Activated CD4-positive, alpha-beta T cell treated with anti-CD3 and anti-CD28 coated beads, Interleukin-2, Interleukin-6, amounts not matched to agents 100 ng/mL and 50 ng/mL, durations not matched to agents 16 hours and 8 hours (primary cell): ENCODE results near the gene URB2.
"Not testable (repeated sequence)": the region's sequence is repeated elsewhere in the genome, so short reads cannot be mapped to it uniquely, and the experiment has no call there.

ENCODE experiments used
- DNase-seq: peaks from one replicate; pipeline ENCODE4 v3.0.0-alpha.2; 2020

Gene URB2

DNA sequence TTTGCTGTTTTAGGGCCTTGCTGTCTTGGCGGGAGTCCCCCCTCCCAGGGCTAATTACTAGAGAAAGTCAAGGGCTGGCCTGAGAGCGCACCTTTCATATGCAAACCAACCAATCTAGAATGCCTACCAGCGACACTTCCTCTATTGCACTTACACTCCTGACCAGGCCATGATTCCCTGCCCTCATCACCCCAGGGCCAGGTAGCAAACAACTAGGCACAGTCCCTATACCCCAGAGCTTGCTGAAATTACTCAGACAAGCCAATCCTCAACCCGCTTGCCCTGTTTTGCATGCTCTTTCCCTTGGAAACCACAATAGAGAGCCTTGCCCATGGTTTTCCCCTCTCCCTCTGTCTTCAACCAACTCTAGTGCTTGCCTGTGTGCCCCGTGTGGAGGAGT is 70.3 kb downstream of the URB2 start:
- DNase-seq = no peak

DNA sequence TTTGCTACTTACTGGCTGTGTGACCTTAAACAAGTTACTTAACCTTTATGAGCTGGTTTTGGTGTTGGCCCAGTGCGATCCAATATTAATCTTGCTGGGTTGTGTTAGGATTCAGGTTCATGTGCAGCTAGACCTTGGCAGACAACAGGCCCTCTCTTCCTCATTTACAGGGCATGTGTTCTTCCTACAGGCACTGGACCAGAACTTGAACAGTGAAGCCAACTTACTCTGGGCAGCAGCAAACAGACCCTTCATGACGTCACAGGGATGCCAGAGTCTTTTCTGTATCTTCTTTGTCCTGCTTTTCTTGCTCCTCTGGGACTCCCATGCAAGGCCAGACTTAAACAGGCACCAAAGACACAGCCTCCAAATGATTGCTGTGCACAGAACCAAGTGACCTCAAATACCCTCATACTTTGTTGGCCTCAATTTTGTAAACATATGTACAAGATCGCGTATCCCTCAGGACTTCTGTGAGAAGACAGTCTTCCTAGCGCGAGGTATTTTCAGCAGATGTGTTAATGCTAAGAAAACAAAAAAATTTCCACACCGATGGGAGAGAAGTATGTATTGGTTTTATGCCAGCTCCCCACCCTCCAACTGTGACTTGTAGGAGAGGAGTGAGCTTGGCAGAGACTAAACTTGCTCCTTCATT is 73.7 kb downstream of the URB2 start:
- no peak for DNase-seq

DNA sequence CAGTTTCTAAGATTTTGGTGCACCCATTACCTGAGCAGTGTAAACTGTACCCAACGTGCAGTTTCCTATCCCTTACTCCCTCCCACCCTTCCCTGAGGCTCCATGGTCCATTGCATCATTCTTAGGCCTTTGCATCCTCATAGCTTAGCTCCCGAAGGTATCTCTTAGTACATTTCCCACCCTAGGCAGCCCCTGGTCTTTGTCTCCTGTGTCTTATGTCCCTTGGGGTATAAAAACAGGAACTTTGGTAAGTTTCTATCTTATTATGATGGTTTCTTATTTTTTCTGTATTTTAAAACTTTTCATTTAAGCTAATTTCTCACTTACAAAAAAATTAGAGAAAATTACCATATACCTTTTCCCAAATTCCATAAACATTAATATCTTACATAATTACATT is 78.1 kb downstream of the URB2 start:
- no peak for DNase-seq

DNA sequence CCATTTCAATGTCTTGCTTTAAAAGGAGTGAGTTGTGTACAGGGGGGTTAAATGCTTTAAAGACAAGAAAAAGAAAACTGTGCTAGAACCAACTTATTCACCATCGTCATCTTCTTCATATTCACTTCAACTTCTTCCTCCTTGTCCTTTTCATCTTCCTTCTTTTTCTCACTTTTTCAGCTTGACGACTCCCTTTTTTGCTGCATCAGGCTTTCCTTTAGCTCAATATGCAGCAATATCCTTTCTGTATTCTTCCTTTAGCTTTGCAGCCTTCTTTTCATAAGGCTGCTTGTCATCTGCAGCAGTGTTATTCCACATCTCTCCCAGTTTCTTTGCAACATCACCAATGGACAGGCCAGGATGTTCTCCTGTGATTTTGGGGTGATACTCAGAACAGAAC is 79.1 kb downstream of the URB2 start:
- not testable (repeated sequence) for DNase-seq

DNA sequence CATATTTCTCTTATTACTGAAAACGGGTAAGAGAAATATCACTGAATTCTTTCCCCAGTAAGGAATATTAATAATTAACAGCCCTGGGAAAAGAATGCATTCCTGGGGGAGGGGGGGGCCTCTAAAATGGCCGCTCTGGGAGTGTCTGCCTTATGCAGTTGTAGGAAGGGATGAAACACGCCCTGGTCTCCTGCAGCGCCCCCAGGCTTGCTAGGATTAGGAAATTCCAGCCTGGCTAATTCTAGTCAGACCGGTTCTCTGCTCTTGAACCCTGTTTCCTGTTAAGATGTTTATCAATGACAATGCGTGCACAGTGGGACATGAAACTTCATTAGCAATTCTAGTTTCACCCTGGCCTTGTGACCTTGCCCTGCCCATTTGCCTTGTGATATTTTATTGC is 81.1 kb downstream of the URB2 start:
- DNase-seq = not testable (repeated sequence)

DNA sequence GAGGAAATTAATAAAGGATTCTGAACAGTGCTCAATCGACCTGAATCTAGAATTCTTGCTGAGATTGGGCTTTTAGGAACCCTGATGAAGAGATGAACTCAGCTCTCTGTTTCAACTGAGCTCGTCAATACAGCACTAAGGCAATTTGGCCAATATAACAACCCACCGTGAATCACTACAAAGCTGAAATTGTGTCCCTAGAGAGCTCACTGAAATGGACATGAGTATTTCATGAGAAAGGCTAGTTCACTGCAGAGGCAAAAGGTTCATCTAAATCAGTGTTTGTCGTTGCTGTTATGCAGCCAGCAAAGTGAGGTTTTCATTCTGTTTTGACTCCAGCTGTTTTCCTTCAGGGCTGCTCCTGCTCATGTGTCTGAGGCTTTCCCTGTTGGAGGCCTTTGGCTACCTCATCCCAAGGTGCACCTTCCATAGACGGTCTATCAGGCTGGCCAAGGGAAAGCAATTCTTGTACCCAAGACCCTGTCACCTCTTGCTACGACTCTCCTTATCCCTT is 83.5 kb downstream of the URB2 start:
- no peak for DNase-seq
